M059J (cell line): ENCODE measurements around the gene FOXQ1. TPM values are rescaled to one million over a fixed set of nuclear protein-coding genes. Genes with fewer than 3 reads are reported as not detected.
"Not testable (repeated sequence)": the region's sequence is repeated elsewhere in the genome, so short reads cannot be mapped to it uniquely, and the experiment has no call there.

ENCODE experiments used
- DNase-seq: peaks from one replicate; pipeline ENCODE4 v3.0.0-alpha.2; 2012; ENCODE audit warnings: low read depth
- total RNA-seq: library from RNA; depleted of rRNA; stranded (reverse); fragments of >200 nt; shearing (Covaris generic); gene quantifications from 2 replicates; pipeline ENCODE4 v1.2.3, GENCODE V29; 2014

The FOXQ1 gene
- total RNA-seq, 1 experiment from 2014 or later = not detected

DNA sequence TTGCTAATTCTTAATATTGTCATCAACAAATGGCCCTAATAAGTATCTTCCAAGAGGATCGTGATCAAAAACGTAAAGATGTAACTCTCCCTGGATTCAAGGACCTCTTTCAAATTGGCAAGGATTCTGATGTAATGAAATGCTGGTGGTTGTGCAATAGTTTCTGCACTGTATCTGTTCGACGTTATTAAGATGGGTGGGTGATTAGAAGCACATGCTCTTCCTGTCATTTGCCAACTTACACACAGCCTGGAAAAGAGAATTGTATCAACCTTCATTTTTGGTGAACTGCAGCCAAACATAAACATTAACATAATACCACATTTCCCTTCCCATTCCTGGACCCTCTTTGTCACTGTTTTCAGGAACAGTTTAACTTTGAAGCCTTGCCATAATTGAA lies 9.8 kb downstream of the FOXQ1 start:
- DNase-seq = no peak

DNA sequence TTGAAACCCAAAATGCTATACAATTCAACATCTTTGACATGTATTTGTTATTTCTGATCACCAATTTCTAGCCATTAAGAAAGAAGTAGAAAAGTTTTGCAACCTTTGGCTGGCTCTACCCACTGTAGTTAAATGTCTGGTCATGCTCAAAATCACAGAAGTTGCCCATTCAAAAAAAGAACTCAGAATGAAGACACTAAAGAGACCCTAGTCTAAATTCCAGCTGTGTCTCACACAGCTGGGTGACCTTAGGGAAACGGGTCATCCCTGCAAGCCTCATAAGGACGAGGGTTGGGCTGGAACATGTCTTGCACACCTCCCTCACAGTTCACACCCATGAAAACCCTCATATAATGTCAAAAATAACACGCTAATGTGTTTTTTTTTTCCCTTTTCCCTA lies 10.3 kb downstream of the FOXQ1 start:
- DNase-seq = no peak

DNA sequence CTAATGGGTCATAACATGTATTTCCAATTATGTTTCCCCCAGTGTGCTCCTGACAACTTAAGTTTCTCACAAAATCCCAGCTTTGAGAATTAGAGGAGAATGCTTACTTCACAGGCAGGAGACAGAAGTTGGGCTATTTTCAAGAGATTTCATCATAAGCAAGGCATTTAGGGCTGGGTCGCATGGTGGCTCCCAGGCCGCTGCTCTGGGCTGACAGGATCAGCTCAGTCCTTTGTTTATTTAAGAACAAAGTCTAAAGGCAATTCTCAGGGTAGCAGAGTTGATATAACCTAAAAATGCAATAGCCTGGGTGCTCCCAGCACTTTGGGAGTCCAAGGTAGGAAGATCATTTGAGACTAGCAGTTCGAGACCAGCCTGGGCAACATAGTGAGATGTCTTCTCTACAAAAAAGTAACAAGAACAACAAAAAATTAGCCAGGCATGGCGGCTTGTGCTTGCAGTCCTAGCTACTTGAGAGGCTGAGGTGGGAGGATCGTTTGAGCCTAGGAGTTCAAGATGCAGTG lies 10.9 kb downstream of the FOXQ1 start:
- DNase-seq = peak; percentile 58

DNA sequence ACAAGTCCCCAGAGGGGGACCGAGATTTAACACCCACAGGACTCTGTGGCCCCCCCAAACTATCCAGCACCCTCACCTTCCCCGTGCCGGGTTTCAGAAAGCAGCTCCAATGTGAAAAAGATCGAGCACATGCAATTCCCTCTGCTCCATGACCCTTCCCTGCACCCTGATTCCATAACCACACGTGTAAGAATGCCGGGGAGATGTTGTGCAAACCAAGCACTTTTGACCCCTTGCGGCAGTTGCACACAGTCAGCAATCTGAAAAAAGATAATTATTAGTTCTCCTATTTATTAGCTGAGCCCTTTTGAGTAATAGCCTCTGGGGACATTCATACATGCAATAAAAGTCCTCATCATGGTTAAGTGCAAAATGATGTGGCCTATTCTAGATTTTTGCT lies 13.0 kb downstream of the FOXQ1 start:
- peak; percentile 47 for DNase-seq

DNA sequence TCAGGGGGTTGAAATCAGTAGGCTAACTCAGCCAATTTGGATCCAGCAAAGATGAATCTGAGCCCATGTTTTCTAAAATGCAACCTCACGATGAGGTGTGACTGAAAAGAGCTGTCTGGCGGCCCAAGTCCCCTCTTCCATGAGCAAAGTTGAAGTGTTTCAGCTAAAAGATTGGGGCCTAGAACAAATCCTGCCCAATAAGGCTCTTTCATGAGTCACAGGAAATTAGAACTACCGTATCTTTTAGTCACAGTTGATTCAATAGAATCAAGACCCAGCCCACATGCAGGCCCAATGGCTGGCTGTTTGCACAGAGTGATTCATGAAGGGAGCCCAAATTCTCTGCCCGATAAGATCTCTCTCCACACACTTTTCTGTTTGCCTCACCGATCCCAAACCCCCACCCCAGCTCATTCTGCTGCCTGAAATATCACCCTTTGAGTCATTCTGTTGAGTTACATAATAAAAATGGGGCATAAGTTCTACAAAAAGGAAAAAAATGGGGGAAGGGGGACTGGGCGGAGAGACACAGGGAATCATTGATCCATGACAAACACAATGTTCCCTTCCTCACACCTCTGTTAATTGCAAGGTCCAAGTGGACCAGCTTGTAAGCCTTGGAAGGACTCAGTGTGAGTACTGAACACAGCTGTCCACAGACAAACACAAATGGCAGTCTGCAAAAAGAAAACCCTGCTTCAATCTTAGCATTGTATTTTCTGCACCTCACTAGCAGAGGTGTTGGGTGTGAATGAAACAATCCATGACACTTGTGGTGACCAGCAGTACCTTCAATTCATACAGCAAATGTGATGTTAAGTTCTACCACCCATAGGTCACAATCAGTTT lies 13.8 kb downstream of the FOXQ1 start:
- DNase-seq = peak; percentile 100

DNA sequence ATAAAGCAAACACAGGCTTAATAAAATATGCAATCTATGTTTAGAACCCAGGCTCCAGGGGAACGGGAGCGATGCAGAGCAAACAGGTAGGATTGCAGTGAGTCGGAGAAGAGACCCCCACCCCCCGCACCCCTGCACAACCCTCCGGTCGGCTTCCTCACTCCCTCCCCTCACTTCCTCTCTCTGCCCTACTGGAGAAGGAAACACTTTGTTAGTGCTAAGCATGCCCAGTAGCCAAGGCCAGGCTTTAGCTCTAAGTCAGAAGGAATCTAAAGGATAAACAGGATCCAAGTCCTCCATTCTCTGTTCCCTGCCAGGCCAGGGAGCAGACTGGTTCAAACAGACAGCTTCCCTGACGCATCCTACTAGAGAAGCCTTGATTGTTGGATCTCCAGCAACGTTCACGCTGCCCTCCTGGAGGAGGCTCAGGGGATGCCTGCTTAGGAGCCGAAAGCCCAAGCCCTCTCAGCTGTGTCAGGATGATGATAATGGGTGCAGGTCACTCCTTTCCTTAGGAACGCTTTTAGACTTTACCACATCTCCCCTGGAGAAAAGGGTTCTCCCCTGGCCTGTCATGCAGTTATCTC lies 14.7 kb downstream of the FOXQ1 start:
- DNase-seq = no peak

DNA sequence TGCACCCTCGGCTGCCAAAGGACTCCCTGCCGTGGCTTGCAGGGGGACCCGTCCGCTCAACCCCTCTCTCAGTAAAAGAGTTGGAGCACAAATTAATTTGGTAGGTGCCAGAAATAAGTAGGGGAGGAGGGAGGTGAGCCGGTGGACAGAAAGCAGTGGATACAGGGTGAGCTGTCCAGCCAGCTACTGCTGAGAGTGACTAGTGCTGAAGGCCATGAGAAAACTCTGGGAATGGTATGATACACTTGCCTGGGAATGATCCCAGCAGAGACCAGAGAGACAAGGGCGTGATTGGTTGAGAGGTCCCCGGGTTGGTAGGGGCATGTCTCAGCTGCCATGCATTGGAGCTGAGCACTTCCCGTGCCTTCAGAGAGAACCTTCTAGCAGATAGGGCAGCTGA lies 15.7 kb downstream of the FOXQ1 start:
- peak; percentile 55 for DNase-seq

DNA sequence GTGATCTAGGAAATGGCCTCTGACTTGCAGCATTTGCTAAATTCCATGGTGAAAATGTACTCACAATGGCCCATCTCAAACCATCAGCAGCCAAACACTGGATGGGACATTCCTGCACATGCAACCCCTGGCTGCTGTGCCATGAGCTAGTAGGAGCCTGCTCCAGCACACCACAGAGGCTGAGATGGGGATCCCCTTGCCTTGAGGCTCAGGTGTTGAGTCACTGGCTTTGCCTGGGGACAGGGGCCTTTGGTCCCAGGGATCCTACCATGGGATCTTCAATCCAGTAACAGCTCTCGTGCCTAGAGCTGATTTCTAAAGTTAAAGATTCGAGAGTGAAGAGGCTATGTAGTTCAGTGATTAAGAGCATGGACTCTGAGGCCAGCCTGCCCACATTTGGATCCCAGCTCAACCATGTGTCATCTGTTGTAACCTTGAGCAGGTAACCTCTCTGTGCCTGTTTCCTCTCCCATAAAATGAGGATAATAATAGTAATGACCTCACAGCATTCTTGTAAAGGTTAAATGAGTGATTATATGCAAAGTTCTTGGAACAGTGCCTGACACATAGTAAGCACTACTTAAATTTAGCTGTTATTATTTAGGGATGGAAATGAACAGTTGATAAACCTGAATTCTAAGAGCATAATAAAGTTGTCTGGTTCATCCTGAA lies 16.4 kb downstream of the FOXQ1 start:
- peak; percentile 61 for DNase-seq

DNA sequence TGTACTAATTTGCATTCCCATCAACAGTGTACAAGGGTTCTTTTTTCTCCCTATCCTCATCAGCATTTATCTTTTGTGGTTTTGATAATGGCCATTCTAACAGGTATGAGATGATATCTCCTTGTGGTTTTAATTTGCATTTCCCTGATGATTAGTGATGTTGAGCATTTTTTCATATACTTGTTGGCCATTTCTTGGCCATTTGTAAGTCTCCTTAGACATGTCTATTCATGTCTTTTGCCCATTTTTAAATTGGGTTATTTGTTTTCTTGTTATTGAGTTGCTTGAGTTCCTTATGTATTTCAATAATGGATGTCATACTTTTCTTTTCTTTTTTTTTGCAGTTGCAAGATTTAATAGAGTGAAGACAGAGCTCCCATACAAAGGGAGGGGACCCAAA lies 17.8 kb downstream of the FOXQ1 start:
- DNase-seq = no peak

DNA sequence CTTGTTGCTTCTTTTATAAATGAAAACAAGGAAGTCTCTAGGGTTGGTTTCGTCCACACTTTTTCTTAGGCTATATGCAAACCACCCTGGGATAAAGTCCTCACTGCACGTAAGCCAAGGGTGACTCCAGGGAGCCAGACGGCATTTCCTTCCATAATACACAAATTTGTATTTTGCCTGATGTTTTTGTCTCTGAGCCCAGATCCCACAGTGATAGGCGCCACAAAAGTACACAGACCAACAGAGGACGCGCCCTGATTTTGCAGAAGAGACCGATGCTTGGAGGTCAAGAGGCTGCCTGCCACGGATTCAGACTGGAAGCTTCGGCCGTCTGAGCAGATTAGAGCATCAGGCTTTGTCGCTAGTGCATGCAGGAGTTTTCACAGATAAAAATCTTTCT lies 22.8 kb downstream of the FOXQ1 start:
- DNase-seq = no peak

DNA sequence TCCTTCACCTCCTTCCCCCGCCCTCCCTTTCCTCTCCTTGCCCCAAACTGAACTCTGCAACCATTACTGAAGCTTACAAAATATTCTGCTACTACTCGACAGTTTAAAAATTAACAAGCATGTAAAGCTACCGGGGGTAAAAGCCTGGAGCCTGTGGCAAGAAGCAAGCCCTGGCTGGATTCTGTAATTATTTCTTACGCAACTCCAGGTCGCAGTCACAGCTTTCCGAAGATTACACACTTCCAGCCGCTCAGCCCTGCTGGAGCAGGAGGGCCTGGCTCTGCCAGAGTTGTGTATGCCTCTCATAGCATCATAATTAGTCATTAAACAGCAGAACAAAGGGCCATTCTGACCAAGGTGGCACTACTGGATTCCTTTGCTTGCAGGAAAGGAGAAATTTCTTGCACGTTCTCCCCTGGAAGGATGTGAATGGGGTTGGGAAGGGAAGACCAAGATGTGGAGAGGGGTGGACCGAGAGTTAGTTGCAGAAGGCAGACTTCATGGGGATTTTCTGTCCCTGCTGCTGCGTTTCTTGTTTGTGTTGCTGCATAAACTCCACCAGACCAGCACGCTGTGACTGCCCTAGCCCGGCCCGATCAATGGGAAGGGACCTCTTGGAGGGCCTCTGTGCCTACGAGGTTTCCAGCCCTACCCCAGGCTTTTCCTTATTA lies 23.6 kb downstream of the FOXQ1 start:
- DNase-seq = peak; percentile 99

DNA sequence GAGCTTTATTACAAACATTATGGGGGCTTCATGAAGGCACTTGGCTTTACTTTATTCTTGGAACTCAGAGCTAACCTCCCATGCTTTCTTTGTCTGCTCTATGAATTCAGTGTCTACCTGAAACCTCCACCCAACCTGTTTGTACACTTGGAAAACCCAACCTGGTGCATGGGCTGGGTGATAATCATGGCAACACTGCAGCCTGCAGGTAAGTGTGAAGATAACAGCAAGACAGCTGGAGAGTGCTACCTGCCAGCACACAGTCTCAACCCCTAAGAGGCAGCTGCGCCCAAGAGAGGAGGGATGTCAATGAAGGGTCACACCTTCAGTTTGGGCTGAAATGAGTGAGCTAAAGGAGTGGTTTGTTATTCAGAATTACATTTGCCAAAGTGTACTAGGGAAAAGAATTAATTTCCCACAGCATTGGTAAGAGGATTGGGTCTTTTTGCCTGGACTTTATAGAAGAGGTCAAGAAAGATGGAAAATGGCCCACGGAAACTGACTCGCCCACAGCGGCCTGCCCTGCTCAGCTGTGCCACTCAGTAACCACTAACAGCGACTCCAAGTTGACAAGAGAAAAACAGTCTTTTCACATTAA lies 24.4 kb downstream of the FOXQ1 start:
- peak; percentile 72 for DNase-seq

DNA sequence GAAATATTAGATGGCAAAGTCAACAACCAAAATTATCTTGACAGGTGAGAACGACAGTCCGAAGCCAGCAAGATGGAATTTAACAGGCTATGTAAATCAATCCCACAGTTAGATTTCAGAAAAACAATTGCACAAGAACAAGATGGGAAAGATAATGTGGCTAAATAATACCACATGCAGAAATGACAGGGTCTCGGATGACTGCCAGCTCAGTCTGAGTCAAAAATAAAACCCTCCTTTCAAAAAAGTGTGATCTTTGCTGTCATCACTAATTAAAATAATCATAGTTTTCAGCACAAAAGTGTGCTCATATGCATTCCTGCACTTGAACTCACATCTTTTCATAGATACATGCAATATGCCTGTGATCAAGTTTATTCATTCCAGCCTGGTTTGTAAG lies 25.9 kb downstream of the FOXQ1 start:
- peak; percentile 60 for DNase-seq

DNA sequence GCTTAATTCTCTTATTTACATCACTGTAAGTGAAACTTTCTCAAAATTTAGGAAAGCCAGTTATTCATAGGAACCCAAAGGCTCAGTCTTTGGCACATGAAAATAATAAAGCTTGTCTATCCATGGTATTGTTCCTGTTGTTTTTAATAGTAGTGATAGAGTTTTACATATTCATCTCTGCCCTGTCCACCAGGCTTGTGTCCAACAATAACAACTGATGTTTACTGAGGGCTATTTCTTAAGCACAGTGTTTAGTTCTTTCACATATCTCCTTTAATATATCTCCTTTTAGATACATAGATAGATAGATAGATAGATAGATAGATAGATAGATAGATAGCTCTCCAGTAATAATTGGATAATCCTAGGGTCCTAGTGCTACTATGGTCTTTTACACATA lies 34.2 kb downstream of the FOXQ1 start:
- no peak for DNase-seq

DNA sequence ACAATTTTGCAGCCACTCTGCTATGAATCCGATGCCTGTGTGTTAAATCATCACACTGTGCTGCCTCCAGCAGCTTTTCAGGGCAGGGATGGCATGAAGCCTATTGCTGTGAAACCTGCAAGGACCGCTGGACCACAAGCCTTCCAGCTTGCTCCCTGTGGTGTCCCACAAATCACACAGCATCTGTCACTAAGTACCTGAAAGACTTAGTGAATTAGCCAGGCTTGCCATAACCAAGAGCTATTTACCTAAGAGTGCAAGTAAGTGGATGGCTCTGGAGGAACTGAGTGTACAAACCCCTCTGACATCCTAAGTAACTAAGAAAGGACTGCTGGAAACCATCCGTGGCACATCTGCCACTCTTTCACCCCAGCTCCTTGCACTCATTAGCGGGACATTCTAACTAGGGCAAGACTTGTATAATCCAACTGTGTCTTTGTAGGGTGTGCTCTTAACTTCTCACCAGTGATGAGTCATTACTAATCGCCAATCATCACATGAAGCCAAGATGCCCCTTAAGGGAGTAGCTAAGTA lies 34.7 kb downstream of the FOXQ1 start:
- peak; percentile 42 for DNase-seq

DNA sequence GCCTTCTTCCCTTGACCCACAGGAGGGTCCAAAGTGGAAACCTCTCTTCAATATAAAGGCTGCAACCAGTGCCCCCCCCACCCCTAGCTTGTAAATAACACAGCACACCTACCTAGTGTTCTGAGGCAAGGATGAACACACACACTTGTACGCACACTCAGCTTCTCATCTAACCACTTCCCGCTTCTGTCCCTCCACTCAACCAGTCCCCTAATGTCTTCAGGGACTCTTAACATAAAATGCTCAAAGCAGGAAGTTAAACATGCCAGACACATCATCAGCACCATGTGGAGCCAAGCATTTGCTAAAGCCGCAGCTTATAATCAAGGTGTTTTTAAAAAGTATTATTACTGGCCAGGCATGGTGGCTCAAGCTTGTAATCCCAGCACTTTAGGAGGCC lies 35.3 kb downstream of the FOXQ1 start:
- no peak for DNase-seq

DNA sequence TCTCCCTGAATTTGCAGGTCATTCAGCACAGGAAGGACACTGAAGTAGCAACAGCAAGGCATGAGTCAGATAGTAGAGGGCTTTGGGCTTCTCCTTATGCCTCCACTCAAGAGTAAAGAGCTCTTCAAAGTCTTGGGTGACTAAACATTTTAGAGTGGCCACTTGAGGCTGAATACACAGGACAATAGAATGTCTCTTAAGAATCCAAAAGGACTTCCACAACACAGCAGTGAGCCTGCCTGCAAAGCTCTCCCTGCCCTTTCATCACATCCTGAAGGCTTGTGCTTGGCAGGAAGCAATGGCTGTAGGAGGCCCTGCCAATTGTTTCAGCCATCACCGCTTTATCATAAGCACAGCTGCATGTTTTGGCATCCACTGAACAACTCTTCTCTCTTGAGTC lies 36.8 kb downstream of the FOXQ1 start:
- DNase-seq = no peak

DNA sequence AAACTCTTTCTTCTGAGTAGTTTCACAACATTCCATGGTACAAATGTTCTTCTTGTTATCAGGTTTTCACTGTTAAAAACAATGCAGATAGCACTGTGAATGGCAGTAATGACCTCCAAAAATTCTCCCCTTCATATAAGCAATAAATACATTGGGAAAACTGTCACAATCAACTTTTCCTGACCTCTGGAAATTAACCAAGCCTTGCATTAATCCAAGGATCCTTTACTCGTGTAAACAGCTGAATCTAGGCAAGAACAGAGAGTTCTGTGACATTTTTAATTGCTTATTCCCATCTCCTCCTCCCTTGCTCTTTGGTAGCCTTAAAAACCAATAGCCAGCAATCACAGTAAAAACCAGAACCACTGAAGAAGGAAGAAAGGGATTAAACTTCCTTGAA lies 37.8 kb downstream of the FOXQ1 start:
- DNase-seq = no peak

DNA sequence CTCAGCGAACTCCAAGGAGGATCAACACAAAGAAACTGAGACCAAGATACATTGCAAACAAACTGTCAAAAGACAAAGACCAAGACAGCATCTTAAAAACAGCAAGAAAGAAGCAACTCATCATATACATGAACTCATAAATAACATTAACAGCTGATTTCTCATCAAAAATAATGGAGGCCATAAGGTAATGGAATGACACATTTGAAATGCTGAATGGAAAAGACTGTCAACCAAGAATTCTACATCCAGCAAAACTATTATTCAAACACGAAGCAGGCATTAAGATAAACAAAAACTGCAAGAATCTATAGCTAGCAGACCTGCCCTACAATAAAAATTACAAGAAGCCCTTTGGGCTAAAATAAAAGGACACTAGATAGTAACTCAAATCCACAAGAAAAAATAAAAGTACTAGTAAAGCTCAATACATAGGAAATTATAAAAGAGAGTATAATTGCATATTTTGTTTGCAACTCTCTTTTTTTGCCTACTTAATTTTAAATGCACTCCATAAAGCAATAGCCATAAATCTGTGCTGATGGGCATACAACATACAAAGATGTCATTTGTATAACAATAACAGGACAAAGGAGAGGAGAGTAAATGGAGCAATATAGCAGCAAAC lies 39.6 kb downstream of the FOXQ1 start:
- no peak for DNase-seq

DNA sequence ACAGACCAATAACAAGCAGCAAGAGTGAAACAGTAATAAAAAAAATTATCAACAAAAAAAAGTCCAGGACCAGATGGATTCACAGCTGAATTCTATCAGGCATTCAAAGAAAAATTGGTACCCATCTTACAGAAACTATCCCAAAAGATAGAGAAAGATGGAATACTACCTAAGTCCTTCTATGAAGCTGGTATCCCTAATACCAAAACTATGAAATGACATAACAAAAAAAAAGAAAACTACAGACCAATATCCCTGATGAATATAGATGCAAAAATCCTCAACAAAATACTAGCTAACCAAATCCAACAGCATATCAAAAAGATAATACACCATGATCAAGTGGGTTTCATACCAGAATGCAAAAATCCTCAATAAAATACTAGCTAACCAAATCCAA lies 43.2 kb downstream of the FOXQ1 start:
- DNase-seq = not testable (repeated sequence)

DNA sequence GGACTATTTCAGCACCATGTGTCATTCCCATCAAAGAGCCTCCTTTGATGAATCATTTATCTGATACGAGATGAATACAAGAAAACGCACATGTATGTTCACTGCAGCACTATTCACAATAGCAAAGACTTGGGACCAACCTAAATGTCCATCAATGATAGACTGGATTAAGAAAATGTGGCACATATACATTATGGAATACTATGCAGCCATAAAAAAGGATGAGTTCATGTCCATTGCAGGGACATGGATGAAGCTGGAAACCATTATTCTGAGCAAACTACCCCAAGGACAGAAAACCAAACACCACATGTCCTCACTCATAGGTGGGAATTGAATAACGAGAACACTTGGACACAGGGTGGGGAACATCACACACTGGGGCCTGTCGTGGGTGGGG lies 49.8 kb downstream of the FOXQ1 start:
- DNase-seq = not testable (repeated sequence)
